OCI-M2 (cell line): ENCODE data around the gene KLHL26.

Experiments used
- DNase-seq: peaks from one replicate; lab custom pipeline; 2025; ENCODE audit not compliant: unreplicated experiment; lab: John Stamatoyannopoulos, UW

Gene KLHL26

DNA sequence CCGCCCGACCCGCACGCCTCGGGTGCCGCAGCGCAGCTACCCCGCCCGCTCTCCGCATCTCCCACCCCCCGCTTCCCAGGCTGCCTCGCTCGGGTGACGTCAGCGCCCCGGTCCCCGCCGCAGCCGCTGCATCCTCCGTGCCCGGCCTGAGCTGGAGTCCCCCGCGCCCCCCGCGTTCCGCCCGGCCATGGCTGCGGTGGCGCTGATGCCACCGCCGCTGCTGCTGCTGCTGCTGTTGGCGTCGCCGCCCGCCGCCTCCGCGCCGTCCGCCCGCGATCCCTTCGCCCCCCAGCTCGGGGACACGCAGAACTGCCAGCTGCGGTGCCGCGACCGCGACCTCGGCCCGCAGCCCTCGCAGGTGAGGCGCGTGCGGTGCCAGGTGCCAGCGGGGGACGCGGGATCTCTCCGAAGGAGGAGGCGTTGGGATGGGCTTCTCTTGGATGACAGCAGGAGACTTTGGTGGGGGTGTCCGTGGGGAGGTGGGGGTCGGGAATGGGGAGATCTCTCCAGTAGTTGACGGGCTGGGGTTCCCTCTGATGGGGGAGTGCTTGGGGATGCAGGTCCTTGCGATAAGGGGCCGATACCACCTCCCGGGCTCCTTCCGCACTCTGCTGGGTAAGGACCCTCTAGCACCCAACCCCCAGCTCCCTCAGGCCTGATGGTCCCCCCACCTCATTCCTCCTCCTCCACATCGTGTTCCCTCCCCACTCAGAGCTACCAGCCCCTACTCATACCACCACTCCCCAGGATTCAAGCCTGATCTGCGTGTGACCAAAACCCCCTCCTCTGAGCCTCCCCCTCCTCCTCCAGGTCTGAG is 23.8 kb upstream of the KLHL26 start, which contains the start of gene TMEM59L:
TMEM59L (plus strand) TSS at position 99 of the 817 bp plus-strand sequence; CDS start at position 188, 89 bp downstream.
- DNase-seq: no peak

DNA sequence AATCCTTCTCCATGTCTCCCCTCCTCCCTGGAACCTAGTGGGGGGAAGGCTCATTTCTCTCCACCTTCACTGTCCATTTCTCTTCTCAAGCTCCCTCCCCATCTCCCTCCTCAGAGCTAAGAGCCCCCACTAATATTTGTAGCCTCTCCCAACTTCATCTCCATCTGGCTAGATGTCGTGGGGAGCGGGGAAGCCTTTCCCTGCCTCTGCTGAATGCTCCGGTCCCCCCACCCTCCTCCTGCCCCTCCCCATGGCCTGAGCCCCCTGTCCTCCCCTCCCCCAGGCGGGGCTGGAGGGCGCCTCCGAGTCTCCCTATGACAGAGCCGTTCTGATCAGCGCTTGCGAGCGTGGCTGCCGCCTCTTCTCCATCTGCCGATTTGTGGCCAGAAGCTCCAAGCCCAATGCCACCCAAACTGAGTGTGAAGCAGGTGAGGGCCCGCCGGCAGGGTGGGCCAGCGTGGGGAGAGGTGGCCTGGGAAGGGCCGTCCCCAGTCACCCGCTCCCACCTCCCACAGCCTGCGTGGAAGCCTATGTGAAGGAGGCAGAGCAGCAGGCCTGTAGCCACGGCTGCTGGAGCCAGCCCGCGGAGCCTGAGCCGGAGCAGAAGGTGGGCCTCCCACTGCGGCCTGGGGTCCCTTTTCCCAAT is 23.1 kb upstream of the KLHL26 start:
- no peak for DNase-seq

GRCh38 chr19:18616023-18616422 is 20.8 kb upstream of the KLHL26 start:
- DNase-seq: no peak

DNA sequence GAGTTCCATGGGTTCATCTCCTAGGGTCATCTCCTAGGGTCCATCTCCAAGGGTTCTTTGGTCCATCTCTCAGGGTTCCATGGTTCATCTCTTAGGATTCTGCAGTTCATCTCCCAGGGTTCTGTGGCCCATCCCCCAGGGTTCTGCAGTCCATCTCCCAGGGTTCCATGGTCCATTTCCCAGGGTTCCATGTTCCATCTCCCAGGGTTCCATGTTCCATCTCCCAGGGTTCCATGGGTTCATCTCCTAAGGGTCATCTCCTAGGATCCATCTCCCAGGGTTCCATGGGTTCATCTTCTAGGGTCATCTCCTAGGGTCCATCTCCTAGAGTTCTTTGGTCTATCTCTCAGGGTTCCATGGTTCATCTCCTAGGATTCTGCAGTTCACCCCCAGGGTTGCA is 19.3 kb upstream of the KLHL26 start:
- DNase-seq: no peak

- no peak for DNase-seq
Measured at GRCh38 chr19:18618236-18618635, 18.6 kb upstream of the KLHL26 start.

- no peak for DNase-seq
Measured at GRCh38 chr19:18620311-18620710, 16.5 kb upstream of the KLHL26 start.

- DNase-seq: no peak
Measured at GRCh38 chr19:18620902-18621301, 15.9 kb upstream of the KLHL26 start.

DNA sequence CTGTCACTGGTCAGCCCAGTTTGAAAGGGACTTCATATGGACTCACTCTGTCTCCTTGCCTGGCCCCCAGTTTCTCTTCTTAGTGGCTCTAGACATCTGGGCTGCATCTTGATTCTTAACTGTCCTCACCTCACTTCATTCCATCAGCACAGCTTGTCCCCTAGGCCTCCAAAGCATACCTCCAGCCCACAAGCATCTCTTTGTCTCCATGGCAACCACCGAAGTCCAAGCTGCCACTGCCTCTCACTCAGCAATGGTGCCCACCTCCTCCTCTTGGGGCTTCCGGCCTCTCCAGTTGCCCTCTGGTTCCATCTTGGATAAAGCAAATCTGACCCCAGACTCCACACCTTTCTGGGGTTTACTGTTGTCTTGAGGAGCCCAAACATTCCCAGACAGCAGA is 9.9 kb upstream of the KLHL26 start:
- DNase-seq: no peak

- DNase-seq: no peak
Measured at GRCh38 chr19:18629166-18630088, 7.4 kb upstream of the KLHL26 start.

DNA sequence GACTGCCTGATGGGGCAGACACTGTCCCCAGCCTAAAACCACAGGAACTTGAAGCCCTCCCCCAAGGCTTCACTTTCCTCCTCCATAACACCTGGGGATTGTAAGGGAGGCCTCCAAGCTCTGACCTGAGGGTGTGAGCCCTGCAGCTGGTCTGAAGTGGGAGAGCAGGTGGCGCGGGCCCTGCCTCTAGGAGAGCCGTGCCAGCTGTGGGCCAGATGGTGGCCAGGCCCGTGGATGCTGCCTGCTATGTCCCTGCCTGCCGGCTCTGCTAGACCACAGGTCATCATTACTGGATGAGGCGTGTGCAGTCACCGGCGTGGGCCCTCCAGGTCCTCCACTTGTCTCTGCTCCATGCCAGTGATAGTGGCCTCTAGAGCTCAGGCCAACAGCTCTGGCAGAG is 3.5 kb upstream of the KLHL26 start:
- no peak for DNase-seq

GRCh38 chr19:18634612-18635297 is 2.1 kb upstream of the KLHL26 start:
- no peak for DNase-seq

DNA sequence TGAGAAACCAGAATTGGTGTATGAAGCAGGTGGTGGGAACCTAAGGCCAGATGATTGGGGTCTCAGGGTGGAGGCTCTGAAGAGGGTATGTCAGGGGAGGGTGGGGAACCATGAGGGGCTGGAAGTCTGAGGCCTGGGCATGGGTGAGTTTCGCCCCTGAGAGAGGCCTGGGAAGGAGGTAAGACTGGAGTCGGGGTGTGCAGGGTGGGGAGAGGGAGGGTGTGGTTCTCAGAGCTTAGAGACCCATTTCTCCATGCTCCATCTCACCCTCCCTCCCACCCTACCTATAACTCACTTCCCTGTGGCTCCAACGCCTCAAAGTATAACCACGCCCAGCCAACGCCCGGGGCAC is 1.0 kb upstream of the KLHL26 start:
- no peak for DNase-seq

DNA sequence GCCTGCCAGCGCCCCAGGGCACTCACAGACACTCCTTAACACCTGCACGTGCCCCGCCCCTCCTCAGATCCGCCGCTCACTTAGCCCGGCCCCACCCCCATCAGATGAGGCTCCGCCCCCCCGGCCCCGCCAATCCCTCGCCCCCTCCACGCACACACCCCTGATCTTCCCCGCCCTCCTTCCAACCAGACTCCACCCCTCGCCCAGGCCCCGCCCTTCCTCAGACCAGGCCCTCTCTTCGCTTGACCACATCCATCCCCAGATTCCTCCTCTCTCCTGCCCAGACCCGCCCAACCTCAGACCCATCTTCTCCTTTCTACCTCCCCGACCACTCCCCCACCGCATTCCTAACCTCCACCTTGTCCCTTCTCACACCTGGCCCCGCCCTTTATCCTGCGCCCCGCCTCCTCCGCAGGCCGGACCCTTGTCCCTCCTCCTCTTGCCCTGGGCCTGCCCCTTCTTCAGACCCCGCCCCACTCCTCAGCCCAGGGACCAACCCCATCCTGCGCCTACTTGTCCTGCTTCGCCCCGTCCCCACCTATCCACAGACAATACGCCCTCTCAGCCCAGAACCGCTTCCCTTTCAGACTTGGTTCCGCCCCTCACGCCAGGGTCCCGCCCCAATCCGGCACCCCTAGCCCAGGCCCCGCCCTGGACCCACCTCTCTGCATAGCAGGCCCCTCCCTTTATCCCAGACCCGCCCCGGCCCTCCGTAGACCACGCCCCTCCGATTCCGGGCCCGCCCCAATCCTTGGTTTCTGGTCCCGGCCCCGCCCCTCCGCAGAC is 452 bp upstream of the KLHL26 start:
- DNase-seq: peak; percentile 95

DNA sequence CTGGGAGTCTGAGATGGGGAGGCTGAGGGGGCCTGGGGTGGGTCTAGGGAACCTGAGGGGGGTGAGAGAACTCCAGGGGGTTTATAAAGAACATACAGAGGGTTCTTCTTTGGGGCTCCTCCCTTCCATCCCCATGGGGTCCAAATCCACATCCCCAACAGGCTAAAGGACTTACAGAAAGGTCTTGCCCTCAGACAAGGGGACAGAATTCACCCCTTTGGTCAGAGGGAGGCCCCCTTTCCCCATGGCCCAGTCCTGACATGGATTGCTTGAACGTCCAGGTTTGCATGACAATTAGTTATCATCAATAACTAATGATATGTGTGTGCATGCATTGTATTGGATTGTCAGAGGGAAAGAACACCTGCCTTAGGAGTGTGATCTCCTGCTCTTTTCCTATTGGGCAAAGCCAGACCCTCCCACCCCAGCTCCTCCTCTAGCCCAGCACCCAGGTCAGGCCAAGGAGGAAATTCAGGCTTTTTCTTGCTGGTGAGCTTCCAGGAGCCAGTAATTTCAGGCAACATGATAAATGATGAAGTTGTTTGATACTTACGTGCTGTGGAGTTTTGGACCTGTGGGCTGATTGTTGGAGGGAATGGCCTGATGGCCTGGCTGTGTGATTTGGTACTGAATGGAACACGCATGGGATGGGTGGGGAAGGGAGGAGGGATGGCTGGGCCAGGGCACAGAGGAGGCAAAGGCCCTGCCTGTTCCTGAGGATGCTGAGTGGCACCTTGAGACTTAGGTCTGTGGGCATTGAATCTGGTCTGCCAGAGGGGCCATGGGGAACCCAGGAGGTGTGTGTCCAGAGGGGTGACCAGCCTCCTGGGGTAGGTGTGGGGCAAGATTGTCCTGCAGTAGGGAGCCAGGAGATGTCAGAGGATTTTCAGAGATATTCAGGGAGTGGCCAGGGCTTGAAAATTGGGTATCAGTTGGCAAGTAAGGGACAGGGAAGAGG is 1.1 kb downstream of the KLHL26 start:
- no peak for DNase-seq

DNA sequence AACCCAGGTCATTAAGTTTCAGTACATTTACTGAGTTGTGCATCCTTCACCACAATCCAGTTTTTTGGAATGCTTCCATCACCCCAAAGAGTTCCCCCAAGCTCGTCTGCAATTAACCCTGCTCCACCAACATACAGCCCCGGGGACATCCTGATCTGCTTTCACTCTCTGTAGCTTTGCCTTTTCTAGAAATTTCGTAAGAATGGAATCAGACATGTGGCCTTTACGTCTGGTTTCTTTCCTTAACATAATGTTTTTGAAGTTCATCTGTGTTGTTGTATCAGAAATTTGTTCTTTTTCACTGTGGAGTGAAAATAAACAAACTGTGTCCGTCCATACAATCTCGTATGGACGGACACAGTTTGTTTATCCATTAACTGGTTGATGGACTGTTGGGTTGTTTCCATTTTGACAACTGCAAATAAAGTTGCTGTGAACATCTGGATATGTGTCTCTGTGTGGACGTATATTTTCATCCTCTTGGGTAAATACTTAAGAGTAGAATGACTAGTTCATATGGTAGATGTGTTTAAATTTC is 2.9 kb downstream of the KLHL26 start:
- no peak for DNase-seq

- peak; percentile 19 for DNase-seq
Measured at GRCh38 chr19:18644196-18645034, 7.6 kb downstream of the KLHL26 start.

DNA sequence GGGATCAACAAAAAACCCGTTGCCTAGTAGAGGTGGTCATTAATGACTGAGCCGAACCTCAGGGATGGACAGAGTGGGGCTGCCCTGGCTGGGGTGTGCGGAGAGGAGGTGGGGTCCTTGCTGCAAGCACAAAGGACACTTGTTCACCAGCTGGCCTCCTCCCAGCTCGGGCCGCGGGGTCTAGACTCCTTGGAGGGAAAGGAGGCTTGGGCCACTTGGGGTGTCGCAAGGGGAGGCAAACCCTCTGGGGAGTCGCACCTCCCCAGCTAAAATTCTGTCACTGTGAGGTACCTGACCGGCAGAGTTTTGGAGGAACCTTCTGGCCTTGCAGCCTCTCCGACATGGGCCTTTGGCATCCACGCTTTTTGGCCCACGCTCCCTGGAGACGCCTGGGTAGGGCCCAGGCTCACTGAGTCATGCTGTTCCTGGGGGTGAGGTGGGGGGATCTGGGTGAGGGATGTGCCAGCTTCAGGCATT is 8.2 kb downstream of the KLHL26 start:
- DNase-seq: no peak
